HG02763 (cell line): ENCODE results near the gene NGEF.

Experiments
- ATAC-seq: cut with Tn5 transposase; IDR thresholded peaks from one replicate; pipeline ENCODE4 v1.9.1; 2021; ENCODE audit warnings: mild to moderate bottlenecking, moderate library complexity; ENCODE audit not compliant: unreplicated experiment

NGEF gene

DNA sequence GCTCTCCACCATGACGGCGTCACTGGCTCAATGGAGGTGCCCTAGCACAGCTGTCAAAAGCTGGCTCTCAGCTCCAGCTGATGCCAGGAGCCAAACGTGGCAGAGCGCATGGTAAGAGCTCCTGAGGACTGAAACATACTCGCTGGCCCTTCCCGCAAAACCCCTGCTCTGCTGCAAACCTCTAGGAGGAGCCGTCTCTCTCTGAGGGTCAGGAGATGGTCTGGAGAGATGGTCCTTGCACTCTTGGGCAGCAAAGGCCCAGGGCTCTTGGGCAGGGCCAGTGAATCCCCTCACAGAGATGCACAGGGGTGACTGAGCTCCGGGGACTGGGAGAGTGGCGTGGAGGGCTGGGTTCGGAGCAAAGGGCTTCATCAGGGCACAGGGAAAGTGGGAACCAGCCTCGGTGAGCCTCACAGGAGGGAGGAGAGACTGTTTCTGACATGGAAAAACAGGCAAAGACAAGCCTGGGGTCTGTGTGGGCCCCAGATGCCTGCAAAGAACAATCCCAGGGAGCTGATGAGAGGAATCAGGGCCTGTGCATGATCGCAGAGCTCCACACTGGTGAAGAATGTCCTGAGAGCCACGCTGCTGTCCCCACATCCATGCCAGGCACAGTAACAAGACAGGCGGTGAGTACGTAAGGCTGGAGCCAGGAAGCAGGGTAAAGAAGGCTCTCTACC is 125.7 kb downstream of the NGEF start:
- no peak for ATAC-seq

DNA sequence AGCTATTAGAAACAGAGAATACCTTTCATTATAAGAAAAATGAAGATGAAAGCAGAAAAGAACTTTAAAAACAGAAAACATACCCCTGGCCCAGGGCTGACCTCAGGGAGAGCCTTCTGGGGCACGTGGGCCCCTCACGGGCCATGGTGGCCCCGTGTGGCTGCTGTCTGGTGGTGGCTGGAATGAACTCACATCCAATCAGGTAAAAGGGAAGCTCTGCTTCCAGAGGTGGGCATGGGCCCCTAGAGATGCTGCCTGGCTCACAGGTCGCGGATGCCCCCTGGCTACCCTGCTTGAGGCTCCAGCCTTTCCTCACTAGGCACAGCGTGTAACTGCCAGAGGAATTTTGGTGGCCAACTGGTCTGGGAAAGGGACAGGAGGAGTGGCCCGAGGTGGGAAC is 126.4 kb downstream of the NGEF start:
- ATAC-seq = no peak

DNA sequence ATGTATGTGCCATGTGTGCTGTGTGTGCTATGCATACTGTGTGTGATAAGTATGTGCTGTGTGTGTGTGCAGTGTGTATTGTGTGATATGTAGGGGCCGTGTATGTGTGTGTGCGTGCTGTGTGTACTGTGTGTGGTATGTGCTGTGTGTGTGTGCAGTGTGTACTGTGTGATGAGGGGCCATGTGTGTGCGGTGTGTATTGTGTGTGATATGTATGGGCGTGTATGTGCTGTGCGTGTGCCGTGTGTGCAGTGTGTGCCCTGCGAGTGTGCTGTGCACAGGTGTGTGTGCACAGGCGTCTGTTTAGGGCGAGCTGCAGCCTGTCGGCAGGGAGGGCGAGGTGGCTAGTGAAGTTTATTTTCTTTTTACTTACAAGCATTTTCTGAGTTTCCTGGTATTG is 126.9 kb downstream of the NGEF start:
- ATAC-seq = no peak

DNA sequence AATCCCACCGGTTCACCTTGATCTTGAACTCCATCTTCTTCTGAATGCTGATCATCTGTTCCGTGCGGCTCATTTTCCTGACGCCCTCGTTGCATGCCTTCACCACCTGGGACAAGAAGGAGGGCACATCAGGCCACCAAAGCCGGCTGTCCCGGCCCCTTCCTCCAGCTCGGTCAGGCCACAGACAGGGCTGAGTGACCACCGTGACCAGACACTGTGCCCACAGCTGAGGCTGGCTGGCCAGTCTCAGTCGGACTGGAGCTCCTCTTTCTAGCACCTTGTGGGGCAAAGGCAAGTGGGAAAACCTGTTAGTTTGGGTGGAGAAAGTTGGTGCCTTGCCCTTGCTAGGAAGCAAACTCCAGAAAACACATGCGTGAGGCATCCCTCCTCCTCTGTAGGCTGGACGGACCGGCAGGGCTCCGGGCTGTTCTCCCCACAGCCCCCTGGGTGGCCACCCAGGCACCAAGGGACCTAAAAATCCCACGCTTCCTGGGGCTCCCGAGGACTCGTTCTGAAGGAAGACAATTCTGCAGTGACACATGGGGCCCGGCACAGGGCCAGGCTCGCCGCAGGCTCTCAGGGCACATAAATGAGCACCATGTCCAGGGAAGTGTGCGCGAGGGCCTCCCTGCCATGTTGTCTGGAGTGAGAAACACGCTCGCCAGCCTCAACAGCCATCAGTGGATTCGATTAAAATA is 127.6 kb downstream of the NGEF start:
- no peak for ATAC-seq

DNA sequence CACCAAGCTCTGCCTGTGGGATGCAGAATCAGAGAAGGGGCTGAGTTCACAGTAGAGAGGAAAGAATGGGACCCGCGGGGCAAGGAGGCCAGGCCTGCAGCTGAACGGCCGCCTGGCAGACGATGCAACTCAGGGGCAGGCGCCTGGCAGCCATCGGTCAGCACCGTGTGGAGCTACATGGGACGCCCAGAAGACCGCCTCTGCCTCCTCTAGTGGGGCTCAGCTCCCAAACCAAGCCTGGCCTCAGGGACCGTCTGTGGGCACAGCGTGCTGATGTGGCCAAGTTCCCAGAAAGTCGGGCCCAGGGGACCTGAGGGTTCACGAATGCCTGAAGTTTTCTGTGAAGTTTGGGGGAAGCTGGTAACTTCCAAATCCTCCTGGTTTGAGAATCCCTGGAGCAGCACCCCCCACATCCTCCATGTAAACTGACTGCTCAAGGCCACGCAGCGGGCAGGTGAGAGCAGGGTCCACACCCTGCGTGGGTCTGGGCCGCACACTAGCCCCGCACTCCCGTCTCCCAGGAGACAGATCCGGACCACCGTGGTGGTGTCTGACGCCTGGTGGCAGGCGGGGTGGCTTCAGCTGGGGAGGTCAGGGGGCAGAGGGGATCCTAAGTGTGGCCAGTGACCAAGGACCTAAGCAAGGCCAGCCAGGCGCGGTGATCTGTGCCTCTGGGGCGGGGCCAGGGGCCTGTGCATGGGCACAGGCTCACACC is 128.3 kb downstream of the NGEF start:
- no peak for ATAC-seq

DNA sequence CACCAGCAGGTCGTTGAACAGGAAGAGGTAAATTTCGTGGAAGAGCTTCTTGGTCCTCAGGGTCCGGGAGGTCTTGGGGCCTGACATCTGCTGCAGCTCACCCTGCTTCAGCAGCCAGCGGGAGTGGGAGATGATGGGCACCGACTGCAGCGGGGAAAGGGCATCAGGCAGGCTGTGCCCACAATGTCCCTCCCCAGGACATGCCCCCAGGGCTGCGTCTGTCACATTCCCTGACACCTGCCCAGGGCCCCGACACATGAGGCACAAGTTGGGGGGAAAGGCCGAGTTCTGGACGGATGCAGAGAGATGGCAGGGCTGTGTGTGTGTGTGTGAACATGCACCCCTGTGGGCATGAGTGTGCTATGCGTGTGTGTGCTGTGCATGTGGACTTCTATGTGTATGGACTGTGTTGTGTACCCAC is 129.0 kb downstream of the NGEF start:
- no peak for ATAC-seq

DNA sequence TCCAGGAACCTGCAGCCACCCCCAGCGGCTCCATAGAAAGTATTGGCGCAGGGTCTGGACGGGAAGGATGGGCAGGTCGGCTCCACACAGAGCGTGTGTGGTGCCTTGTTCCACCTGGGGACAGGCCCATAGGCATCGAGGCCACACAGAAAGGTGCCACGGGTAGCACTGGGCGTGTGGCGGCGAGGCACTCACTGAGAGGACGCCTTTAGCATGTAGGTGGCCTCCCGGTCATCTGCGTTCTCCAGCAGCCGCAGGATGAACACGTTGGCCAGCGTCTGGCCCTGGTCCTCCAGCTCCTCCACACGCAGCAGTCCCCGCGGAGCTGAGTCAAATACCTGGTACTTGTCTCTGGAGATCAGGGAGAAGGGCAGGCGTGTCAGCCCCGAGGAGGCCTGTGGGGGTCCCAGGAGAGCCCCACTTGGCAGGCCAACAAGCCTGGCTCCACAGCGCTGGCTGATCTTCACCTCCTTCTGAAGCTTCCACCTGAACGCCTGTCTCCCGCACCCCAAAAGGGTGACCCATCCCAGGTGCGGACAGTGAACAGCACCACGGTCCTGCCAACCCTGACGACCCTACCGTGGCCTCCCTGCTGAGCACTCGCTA is 129.8 kb downstream of the NGEF start:
- no peak for ATAC-seq

DNA sequence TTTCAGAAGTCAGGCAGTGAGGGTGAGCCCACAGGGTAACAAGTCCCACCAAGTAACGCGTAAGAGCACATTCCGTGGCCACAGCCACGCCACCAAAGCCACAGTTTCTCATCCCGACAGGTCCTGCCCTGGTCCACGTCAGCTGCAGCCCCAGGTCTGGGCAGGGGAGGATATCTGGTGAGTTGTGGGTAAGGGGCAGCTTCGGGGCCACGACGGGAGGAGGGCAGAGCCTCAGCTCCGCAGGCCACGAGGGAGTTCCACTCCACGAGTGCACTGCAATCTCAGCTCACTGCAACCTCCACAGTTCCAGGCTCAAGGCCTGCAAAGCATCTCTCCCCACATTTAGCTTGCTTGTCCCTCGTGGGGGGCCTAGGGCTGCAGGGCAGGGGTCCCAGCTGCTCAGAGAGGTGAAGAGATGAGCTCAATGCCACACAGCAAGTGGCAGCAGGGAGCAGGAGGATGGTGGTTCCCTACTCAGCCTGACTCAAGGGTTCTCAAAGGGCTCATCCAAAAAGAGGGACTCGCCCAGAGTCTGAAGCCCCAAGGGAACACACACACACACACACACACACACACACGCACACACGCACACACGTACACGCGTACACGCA is 130.4 kb downstream of the NGEF start:
- ATAC-seq = no peak

DNA sequence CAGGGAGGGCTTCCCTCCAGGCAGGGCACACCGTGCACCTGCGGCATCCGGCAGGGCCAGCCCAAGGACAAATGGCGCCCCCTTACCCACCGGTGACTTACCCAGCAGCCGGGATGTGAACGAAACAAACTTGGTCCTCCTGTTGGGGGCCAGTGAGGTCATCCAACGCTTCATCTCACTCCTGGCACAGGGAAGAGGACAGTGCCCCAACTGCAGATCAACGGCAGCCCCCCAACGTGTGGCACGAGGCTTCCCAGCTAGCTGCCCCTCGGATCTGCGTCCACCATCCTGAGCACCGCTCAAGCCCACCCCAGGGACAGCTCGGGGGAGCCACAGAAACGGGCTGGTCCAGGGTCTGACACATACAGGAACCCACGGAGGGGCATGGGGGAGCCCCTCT is 131.0 kb downstream of the NGEF start:
- no peak for ATAC-seq

DNA sequence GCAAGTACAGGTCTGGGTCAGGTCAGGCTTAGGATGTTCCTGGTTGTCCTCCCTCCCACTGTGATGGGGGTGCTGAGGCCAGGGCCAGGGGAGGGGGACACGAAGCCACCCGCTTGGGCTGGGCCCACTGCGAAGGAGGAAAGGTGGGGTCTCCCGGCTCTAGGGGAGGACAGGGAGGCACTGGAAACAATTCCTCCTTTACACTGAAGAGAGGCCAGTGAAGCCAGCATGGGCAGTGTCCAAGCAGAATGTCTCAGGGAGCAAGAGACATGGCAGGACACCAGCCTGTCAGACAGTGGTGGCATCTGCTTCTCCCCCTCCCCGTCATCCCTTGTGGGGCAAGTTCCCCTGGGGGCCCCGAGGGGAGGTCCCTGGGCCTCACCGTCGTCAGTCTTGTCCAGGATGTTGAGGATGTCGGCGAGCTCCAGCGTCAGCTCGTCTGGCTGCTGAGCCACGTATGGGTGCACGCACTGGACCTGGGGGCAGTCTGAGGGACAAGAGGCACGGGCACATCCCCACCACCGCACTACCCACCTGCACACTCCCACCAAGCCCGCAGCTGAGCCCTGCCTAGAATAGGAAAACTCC is 132.2 kb downstream of the NGEF start:
- ATAC-seq = no peak

DNA sequence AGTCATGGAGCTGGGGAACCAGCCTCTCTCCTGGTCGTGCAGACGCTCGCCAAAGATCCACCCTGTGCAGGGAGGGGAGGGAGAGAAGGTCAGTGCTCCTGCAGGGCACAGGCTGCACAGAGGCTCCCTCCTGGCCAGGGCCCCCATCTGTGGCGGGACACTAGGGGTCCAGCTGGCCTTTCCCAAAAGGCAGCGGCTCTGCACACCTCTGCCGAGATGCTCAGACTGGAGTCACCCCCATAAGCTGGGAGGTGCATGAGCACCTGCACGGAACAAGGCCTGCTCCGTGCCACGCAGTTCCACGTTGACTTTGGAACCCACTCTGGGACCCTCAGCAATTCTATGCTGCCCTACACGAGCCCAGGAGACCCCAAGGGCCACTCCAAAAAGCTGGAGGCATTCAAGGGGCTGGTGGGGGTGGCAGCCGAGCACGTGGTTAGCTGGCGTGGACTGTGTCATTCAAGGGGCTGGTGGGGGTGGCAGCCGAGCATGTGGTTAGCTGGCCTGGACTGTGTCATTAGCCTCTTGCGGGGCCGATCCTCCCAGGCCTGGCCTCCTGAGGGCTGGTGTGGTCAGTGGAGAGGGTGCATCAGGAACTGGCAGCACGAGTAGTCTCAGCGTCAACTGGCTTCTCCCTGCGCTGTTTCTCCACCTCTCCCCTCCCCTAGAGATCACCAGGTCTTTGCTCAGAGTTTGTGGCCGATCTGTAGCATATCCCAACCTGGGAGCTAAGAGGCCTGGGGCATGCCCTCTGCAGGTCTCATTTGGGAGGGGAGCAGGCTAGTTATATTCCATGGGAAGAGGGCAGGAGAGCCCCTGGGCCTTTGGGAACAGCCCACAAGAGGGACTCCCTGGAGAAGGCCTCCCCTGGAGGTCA is 133.2 kb downstream of the NGEF start:
- no peak for ATAC-seq

DNA sequence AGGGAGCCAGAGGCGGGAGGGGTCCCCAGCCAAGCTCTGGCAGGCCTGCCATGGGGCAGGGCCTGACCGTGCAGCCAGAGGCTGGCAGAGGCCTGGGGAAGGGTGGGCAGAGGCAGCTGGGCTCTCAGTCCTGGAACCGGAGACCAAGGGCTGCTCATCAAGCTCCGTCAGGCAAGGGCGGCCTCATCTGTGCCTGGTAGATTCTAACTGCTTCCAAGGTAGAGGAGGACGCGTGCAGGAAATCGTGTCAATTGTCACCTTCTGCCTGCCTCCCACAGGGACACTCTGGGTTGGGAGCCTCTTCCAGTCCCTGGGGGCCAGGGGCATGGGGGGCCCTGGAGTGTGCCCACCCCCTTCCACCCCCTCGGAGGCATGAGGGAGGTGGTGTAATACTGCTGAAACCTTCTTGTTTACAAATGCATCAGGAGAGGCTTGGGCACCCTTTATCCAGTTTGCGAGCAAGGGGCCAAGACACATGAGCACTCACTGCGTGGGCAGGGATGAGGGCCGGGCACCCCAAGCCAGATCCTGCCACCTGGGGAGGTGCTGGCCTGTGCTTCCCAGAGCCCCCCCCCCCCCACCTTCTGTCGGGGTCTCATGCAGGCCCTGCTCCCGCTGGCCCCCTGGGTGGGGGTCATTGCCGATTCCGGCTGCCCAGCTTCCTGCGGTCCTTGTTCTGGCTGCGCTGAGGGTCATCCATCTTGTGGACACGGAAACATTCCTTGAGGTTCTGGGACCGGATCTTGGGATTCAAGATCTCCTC is 134.0 kb downstream of the NGEF start:
- no peak for ATAC-seq

DNA sequence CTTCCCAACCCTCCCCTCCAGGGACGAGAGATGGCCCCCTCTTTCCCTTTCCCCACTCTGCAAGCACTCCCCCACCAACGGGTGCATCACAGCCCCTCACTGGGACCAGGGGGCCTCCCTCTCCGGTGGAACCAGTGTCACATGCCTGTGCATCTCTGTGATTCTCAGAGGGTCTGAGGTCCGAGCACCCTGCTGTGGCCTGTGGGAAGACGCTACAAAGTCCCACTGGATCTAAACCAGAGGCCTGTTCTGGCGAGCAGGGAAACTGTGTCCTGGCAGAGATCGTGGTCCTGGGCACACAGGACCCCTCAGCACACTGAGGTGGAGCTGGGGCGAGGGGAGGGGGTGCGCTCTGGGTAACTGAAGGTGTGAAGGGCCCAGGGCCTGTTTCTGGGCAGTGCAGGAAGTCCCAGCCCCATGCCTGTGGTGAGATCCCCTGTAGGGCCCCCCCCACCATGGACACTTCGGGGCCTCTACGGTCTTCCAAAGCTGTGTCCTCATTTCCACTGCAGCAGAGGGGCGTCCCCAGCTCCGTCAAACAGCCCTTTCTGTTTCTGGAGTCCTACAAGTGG is 135.0 kb downstream of the NGEF start:
- ATAC-seq = no peak

DNA sequence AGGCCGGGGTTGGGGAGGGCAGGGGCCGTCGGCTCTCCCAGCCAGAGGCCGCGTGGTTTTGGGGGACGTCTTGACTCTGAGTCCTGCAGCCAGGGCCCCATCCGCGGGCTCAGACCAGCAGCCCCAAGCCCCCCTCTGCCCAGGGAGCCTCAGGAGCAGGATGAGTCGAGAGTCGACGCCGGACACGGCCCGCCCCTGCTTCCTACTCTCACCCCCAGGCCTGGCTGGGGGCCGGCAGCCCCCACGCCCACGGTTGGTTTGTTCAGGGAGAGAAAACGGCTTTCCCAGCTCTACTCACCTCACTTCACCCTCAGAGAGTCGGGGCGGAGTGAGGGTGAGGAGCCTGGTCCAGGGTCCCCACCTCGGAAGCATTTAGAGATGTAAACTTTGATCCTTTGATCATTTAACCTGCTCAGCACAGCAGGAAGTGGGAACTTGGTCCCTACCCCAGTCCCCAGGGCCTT is 136.0 kb downstream of the NGEF start:
- no peak for ATAC-seq

DNA sequence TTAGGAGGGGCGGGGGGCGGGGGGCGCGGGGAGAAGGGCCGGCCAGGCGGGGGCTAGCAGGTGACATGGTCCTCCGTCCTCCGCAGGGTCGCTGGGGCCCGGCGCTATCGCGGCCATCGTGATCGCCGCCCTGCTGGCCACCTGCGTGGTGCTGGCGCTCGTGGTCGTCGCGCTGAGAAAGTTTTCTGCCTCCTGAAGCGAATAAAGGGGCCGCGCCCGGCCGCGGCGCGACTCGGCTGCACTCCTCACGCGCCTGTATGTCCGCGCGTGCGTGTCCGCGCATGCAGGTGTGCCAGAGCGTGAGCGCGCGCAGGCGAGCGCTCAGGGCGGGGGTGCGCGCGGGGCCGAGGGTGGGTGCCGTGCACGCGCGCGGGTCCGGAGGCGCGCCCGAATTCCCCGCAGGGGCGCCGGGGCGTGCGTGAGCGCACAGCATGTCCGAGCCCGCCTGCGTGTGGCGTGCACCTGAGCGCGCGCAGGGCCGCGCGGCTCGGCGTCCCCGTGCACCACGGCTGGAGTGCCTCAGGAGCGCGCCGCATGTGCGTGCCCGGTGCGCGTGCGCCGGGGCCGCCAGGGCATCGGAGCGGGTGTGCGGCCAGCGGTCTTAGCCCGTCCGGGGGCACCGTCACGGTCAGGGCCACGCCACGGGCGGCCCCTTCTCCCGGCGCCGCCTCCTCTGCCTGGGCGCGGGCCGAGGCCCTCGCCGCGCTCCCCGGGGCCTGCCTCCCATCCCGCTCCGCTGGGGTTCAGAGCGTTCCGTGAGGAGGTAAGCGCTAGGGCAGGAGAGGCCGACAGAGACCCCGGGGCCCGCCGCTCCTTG is 136.7 kb downstream of the NGEF start:
- no peak for ATAC-seq

DNA sequence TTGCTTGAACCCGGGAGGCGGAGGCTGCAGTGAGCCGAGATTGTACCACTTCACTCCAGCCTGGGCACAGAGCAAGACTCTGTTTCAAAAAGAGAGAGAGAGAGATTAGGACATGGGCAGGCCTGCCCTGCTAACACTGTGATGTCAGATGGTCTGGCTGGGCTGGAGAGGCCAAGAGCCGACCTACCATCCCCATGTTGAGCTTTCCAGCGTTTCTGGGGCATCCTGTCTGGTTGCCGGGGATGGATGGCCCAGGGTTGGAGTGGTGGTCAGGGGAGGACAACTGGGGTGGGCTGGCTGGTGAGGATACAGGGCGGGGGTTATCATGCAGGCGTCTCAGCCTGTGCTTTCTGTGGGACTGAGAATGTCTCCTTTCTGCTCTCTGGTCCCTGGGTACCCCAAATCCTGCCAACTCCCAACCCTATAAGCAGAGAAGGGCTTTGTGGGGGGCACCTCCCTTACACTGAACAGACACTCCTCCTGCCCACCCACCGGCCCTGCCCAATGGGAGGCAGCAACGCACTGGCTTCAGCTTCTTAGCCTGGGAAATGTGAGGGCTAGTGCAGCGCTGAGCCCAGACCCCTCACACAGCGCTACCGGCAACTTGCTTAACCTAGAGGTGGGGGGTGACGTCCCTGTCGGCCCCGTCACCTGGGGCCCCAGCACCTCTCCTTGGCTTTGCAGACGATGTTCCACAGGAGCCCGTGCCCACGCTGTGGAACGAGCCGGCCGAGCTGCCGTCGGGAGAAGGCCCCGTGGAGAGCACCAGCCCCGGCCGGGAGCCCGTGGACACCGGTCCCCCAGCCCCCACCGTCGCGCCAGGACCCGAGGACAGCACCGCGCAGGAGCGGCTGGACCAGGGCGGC is 137.6 kb downstream of the NGEF start:
- ATAC-seq = no peak

DNA sequence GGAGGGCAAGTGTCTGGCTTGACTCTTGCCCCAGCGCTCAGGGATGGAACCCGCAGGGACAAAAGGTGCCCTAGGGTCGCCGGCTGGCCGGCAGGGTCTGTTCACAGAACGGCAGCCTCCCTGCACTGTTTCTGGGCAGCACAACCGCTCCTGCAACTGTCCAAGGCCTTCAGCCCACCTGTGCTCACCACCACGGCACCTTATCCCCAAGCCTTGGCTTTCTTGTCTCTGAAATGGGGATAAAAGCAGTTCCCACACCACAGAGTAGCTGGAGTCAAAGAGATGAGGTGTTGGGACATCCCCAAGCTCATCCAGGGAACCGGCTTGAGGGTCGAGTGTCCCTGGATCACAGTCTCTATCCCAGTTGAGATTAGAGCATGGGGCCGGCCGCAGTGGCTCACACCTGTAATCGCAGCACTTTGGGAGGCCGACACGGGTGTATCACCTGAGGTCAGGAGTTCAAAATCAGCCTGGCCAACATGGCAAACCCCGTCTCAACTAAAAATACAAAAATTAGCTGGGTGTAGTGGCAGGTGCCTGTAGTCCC is 138.3 kb downstream of the NGEF start:
- no peak for ATAC-seq
